Measurements from ENCODE around the gene ERBB4.

The ERBB4 gene

GRCh38 chr2:211744379-211744778 is 794.2 kb downstream of the ERBB4 start:
- no peak for TF ChIP-seq ZFX (IDR thresholded peaks at IDR 0.05; ENCODE audit: borderline replicate concordance)
- TF ChIP-seq, protein P1, sequence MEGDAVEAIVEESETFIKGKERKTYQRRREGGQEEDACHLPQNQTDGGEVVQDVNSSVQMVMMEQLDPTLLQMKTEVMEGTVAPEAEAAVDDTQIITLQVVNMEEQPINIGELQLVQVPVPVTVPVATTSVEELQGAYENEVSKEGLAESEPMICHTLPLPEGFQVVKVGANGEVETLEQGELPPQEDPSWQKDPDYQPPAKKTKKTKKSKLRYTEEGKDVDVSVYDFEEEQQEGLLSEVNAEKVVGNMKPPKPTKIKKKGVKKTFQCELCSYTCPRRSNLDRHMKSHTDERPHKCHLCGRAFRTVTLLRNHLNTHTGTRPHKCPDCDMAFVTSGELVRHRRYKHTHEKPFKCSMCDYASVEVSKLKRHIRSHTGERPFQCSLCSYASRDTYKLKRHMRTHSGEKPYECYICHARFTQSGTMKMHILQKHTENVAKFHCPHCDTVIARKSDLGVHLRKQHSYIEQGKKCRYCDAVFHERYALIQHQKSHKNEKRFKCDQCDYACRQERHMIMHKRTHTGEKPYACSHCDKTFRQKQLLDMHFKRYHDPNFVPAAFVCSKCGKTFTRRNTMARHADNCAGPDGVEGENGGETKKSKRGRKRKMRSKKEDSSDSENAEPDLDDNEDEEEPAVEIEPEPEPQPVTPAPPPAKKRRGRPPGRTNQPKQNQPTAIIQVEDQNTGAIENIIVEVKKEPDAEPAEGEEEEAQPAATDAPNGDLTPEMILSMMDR (IDR thresholded peaks at IDR 0.05): no peak

DNA sequence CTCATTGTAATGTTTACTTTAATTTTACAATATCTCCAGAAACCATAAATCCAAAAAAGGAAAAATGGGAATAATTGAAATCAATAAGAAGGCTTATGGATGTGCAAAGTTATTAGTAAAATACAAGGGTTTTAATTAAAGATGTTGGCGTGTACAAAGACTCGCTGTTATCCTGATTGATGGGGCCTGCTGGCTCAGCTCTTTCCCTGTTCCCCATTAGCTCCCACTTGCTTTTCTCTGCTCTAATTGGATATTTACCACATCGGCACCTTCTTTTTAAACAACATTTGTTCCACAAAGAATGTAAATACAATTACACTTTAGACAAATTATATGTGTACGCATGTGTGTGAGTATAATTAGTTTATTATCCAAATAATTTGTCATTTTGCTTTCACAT is 796.6 kb downstream of the ERBB4 start:
- TF ChIP-seq, protein P1 (IDR thresholded peaks at IDR 0.05): no peak
- TF ChIP-seq ZFX (IDR thresholded peaks at IDR 0.05; ENCODE audit: borderline replicate concordance): no peak
- H3K27ac ChIP-seq: no peak overlapping the region

More at GRCh38 chr2:211744379-211744778, 794.2 kb downstream of the ERBB4 start:
- H3K27ac ChIP-seq: no peak overlapping the region

GRCh38 chr2:211737282-211737681 is 801.3 kb downstream of the ERBB4 start:
- no peak for TF ChIP-seq ZFX (IDR thresholded peaks at IDR 0.05; ENCODE audit: borderline replicate concordance)
- TF ChIP-seq, protein P1 (IDR thresholded peaks at IDR 0.05): no peak
- no peak overlapping the region for H3K27ac ChIP-seq

DNA sequence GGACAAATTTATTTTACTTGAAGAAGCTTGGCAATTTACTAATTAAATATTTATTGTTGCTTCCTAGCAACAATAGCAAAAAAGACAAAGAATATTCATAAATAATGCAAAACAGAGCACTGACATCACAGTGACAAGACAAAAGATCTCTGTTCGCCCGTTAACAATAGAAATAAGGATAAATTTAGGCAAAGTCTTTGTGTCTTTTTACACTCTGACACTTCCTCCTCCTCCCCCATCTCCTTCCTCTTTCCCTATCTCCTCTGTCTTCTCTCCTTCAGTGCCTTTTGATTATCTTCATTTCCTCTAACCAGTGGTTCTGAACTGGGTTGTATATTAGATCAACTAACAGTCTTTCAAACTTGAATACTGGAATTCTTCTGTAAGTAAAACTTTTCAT is 808.4 kb downstream of the ERBB4 start:
- H3K27ac ChIP-seq: no peak overlapping the region
- no peak for TF ChIP-seq ZFX (IDR thresholded peaks at IDR 0.05; ENCODE audit: borderline replicate concordance)
- TF ChIP-seq, protein P1 (IDR thresholded peaks at IDR 0.05): no peak

DNA sequence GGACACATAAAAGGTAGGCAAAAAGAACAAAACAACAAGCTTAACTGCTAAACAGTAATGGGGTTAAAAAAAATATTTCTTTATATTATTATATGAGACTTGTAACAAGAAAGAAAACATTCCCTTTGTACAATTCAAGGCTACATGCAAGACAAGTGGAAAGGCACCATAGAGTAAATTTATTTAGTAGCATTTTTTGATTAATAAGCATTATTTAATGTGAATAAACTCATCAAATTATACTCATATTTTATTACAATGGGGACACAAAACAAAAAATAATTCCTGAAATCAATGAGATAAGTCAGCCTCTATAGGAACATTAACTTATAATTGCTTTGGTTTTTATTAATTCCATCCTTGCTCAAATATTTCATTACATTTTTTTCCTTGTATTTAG is 809.2 kb downstream of the ERBB4 start:
- no peak overlapping the region for H3K27ac ChIP-seq
- TF ChIP-seq, protein P1 (IDR thresholded peaks at IDR 0.05): no peak
- TF ChIP-seq ZFX (IDR thresholded peaks at IDR 0.05; ENCODE audit: borderline replicate concordance): no peak

- no peak overlapping the region for H3K27ac ChIP-seq
- TF ChIP-seq, protein P1 (IDR thresholded peaks at IDR 0.05): no peak
- TF ChIP-seq ZFX (IDR thresholded peaks at IDR 0.05; ENCODE audit: borderline replicate concordance): no peak
These were observed 813.7 kb downstream of the ERBB4 start for GRCh38 chr2:211724933-211725332.

GRCh38 chr2:211723398-211723797 is 815.2 kb downstream of the ERBB4 start:
- no peak for TF ChIP-seq ZFX (IDR thresholded peaks at IDR 0.05; ENCODE audit: borderline replicate concordance)
- TF ChIP-seq, protein P1 (IDR thresholded peaks at IDR 0.05): no peak

More at GRCh38 chr2:211723398-211723797, 815.2 kb downstream of the ERBB4 start:
- no peak overlapping the region for H3K27ac ChIP-seq

Measured in 22Rv1 (cell line).